Middle frontal gyrus (tissue), 1 donor: ENCODE results near the gene CCRL2.

Source experiments
- DNase-seq: peaks from one replicate; pipeline ENCODE4 v3.0.0-alpha.2; 2015; ENCODE audit warnings: low spot score; ENCODE audit errors: extremely low spot score

The CCRL2 gene, protein sequence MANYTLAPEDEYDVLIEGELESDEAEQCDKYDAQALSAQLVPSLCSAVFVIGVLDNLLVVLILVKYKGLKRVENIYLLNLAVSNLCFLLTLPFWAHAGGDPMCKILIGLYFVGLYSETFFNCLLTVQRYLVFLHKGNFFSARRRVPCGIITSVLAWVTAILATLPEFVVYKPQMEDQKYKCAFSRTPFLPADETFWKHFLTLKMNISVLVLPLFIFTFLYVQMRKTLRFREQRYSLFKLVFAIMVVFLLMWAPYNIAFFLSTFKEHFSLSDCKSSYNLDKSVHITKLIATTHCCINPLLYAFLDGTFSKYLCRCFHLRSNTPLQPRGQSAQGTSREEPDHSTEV

GRCh38 chr3:46406788-46407611, at the start of gene CCRL2, which contains the start of gene CCR5AS:
Gene CCRL2 (plus strand): TSS chr3:46407259. CDS start chr3:46408080, 821 bp downstream.
Gene CCR5AS (minus strand): TSS chr3:46407066.
- no peak for DNase-seq

DNA sequence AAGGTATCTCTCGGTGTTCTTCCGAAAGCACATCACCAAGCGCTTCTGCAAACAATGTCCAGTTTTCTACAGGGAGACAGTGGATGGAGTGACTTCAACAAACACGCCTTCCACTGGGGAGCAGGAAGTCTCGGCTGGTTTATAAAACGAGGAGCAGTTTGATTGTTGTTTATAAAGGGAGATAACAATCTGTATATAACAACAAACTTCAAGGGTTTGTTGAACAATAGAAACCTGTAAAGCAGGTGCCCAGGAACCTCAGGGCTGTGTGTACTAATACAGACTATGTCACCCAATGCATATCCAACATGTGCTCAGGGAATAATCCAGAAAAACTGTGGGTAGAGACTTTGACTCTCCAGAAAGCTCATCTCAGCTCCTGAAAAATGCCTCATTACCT, 48.6 kb upstream of the CCRL2 start:
- no peak for DNase-seq

- no peak for DNase-seq
Measured at GRCh38 chr3:46359733-46360493, 47.1 kb upstream of the CCRL2 start.

- no peak for DNase-seq
Measured at GRCh38 chr3:46360907-46361306, 46.2 kb upstream of the CCRL2 start.

DNA sequence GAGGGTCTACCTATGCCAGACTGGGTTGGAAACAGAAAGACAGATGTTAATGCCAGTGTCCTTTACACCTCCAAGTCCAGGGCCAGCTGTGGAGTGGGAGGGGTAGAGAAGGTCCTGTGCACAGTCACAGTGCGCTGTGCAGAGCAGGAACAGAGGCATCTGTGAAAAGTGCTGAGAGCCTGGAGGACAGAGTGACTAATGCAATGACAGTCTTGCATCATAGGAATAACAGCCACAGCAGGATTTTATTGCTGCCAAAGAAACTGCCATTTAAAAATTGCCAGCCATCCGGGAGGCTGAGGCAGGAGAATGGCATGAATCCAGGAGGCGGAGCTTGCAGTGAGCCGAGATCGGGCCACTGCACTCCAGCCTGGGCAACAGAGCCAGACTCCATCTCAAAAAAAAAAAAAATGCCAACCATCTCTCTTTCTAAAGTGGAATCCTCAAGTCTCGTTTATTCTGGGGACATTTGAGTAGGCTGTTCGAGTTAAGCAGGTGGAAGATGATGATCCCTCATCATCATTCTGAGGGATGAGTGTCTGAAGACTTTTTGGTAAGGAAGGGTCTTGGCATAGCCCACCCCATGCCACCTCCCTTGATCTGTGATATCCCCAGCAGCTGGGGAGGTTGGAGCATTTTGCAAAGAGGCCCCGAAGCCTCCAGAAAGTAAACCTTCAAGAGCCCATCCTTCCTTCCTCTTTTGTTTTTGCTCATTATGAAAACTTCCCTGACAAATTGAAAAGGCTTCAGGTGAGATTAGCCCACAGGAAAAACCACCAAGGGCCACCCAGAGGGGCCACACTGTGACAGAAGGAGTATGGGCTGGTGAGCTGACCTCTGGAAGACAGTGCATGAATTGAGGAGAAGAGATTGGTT, 45.4 kb upstream of the CCRL2 start:
- DNase-seq: no peak

DNA sequence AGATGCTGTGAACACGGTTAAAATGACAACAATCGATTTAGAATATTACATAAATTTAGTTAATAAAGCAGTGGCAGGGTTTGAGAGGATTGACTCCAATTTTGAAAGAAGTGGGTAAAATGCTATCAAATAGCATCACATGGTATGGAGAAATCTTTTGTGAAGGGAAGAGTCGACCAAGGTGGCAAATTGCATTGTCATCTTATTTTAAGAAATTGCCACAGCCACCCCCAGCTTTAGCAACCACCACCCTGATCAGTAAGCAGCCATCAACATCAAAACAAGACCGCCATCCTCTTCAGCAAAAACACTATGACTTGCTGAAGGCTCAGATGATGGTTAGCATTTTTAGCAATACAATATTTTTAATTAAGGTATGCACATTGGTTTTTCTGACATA, 42.0 kb upstream of the CCRL2 start:
- DNase-seq: no peak

GRCh38 chr3:46365737-46366524, 41.1 kb upstream of the CCRL2 start:
- DNase-seq: no peak

- no peak for DNase-seq
Measured at GRCh38 chr3:46367811-46368210, 39.2 kb upstream of the CCRL2 start.

- no peak for DNase-seq
Measured at GRCh38 chr3:46368569-46368968, 38.5 kb upstream of the CCRL2 start.

- DNase-seq: no peak
Measured at GRCh38 chr3:46369151-46369550, 37.9 kb upstream of the CCRL2 start.

DNA sequence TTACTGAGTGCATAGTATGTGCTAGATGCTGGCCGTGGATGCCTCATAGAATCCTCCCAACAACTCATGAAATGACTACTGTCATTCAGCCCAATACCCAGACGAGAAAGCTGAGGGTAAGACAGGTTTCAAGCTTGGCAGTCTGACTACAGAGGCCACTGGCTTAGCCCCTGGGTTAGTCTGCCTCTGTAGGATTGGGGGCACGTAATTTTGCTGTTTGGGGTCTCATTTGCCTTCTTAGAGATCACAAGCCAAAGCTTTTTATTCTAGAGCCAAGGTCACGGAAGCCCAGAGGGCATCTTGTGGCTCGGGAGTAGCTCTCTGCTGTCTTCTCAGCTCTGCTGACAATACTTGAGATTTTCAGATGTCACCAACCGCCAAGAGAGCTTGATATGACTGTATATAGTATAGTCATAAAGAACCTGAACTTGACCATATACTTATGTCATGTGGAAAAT, 37.4 kb upstream of the CCRL2 start:
- DNase-seq: no peak

DNA sequence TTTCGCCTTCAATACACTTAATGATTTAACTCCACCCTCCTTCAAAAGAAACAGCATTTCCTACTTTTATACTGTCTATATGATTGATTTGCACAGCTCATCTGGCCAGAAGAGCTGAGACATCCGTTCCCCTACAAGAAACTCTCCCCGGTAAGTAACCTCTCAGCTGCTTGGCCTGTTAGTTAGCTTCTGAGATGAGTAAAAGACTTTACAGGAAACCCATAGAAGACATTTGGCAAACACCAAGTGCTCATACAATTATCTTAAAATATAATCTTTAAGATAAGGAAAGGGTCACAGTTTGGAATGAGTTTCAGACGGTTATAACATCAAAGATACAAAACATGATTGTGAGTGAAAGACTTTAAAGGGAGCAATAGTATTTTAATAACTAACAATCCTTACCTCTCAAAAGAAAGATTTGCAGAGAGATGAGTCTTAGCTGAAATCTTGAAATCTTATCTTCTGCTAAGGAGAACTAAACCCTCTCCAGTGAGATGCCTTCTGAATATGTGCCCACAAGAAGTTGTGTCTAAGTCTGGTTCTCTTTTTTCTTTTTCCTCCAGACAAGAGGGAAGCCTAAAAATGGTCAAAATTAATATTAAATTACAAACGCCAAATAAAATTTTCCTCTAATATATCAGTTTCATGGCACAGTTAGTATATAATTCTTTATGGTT, 36.1 kb upstream of the CCRL2 start, which contains the start of gene CCR5:
TSS of gene CCR5 (plus strand) at position 108 of the 680 bp plus-strand sequence. CDS start 1,957 bp downstream, outside the sequence.
- no peak for DNase-seq

DNA sequence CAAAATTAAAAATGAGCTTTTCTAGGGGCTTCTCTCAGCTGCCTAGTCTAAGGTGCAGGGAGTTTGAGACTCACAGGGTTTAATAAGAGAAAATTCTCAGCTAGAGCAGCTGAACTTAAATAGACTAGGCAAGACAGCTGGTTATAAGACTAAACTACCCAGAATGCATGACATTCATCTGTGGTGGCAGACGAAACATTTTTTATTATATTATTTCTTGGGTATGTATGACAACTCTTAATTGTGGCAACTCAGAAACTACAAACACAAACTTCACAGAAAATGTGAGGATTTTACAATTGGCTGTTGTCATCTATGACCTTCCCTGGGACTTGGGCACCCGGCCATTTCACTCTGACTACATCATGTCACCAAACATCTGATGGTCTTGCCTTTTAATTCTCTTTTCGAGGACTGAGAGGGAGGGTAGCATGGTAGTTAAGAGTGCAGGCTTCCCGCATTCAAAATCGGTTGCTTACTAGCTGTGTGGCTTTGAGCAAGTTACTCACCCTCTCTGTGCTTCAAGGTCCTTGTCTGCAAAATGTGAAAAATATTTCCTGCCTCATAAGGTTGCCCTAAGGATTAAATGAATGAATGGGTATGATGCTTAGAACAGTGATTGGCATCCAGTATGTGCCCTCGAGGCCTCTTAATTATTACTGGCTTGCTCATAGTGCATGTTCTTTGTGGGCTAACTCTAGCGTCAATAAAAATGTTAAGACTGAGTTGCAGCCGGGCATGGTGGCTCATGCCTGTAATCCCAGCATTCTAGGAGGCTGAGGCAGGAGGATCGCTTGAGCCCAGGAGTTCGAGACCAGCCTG, 35.3 kb upstream of the CCRL2 start:
- no peak for DNase-seq

DNA sequence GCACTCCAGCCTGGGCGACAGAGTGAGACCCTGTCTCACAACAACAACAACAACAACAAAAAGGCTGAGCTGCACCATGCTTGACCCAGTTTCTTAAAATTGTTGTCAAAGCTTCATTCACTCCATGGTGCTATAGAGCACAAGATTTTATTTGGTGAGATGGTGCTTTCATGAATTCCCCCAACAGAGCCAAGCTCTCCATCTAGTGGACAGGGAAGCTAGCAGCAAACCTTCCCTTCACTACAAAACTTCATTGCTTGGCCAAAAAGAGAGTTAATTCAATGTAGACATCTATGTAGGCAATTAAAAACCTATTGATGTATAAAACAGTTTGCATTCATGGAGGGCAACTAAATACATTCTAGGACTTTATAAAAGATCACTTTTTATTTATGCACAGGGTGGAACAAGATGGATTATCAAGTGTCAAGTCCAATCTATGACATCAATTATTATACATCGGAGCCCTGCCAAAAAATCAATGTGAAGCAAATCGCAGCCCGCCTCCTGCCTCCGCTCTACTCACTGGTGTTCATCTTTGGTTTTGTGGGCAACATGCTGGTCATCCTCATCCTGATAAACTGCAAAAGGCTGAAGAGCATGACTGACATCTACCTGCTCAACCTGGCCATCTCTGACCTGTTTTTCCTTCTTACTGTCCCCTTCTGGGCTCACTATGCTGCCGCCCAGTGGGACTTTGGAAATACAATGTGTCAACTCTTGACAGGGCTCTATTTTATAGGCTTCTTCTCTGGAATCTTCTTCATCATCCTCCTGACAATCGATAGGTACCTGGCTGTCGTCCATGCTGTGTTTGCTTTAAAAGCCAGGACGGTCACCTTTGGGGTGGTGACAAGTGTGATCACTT, 34.3 kb upstream of the CCRL2 start:
- DNase-seq: no peak

DNA sequence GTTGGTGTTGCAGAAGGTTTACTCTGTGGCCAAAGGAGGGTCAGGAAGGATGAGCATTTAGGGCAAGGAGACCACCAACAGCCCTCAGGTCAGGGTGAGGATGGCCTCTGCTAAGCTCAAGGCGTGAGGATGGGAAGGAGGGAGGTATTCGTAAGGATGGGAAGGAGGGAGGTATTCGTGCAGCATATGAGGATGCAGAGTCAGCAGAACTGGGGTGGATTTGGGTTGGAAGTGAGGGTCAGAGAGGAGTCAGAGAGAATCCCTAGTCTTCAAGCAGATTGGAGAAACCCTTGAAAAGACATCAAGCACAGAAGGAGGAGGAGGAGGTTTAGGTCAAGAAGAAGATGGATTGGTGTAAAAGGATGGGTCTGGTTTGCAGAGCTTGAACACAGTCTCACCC, 32.3 kb upstream of the CCRL2 start:
- no peak for DNase-seq

- DNase-seq: no peak
Measured at GRCh38 chr3:46375218-46375617, 31.8 kb upstream of the CCRL2 start.

GRCh38 chr3:46375814-46376213, 31.2 kb upstream of the CCRL2 start:
- DNase-seq: no peak
